ENCODE measurements around the gene SYDE2.
A peak's percentile ranks its signal among the peaks of the same experiment; 100 is the strongest.
"Not testable (repeated sequence)": the region's sequence is repeated elsewhere in the genome, so short reads cannot be mapped to it uniquely, and the experiment has no call there.

The SYDE2 gene

DNA sequence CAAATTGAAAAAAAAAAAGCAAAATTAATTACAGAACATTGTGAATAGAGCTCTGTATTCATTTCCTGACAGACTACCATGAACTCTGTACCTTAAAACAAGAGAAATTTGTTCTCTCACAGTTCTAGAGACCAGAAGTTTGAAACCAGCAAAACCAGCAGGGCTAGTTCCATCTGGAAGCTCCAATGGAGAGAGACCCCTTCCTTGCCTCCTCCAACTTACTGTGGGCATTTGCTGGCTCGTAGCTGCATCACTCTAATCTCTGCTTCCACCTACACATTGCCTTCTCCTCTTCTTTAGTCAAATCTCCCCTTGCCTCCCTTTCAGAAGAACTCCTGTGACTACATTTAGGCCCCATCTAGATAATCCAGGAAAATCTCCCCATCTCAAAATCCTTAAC lies 56.5 kb downstream of the SYDE2 start:
- Mint-ChIP-seq H3K27me3 (ENCODE audit: low read depth) (no peaks in the 10 kb centered on the region), H3K36me3 (ENCODE audit: low read depth) (no peaks in the 10 kb centered on the region), H3K4me1 (no peaks in the 10 kb centered on the region), H3K9me3 (no peaks in the 10 kb centered on the region), H3K27ac (no peak overlapping the region), H3K4me3 (no peak overlapping the region)
- TF ChIP-seq, protein P1, sequence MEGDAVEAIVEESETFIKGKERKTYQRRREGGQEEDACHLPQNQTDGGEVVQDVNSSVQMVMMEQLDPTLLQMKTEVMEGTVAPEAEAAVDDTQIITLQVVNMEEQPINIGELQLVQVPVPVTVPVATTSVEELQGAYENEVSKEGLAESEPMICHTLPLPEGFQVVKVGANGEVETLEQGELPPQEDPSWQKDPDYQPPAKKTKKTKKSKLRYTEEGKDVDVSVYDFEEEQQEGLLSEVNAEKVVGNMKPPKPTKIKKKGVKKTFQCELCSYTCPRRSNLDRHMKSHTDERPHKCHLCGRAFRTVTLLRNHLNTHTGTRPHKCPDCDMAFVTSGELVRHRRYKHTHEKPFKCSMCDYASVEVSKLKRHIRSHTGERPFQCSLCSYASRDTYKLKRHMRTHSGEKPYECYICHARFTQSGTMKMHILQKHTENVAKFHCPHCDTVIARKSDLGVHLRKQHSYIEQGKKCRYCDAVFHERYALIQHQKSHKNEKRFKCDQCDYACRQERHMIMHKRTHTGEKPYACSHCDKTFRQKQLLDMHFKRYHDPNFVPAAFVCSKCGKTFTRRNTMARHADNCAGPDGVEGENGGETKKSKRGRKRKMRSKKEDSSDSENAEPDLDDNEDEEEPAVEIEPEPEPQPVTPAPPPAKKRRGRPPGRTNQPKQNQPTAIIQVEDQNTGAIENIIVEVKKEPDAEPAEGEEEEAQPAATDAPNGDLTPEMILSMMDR (IDR thresholded peaks at IDR 0.05; ENCODE audit: unreplicated experiment in 3 of 3), result no peak

DNA sequence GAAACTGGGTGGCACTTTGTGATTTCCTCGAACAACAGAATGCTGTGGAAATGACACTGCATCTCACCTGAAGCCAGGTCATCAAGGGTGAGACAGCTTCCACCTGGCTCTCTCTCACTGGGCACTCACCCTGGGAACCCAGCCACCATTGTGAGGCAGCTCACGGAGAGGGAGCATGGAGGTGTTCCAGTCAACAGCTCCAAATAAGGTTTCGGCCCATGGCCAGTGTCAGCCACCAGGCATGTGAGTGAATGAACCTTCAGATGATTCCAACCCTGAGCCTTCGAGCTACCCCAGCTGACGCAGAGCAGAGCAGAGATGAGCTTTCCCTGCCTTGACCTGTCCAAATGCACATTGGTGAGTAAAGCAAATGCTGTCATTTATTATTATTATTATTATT lies 58.1 kb downstream of the SYDE2 start:
- Mint-ChIP-seq H3K27ac (no peak overlapping the region), H3K36me3 (ENCODE audit: low read depth) (no peaks in the 10 kb centered on the region), H3K27me3 (ENCODE audit: low read depth) (no peaks in the 10 kb centered on the region)

DNA sequence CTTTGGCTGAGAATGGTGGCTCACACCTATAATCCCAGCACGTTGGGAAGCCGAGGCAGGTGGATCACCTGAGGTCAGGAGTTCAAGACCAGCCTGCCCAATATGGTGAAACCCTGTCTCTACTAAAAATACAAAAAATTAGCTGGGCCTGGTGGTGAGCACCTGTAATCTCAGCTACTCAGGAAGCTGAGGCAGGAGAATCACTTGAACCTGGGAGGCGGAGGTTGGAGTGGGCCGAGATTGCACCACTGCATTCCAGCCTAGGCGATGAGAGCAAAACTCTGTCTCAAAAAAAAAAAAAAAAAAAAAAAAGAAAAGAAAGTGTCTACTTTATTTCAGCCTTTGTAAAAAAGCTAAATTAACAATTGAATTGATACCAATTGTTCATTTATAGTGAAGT lies 62.4 kb downstream of the SYDE2 start:
- H3K4me3 Mint-ChIP-seq; H3K27me3 Mint-ChIP-seq (ENCODE audit: low read depth); H3K27ac Mint-ChIP-seq; H3K4me1 Mint-ChIP-seq; H3K36me3 Mint-ChIP-seq (ENCODE audit: low read depth); H3K9me3 Mint-ChIP-seq: not testable (repeated sequence)

More for the DNA sequence above, 58.1 kb downstream of the SYDE2 start:
- no peak overlapping the region for H3K4me3 Mint-ChIP-seq
- TF ChIP-seq, protein P1 (IDR thresholded peaks at IDR 0.05; ENCODE audit: unreplicated experiment in 3 of 3), result no peak
- peaks cover 1% of the 10 kb centered on the region for H3K4me1 Mint-ChIP-seq
- no peaks in the 10 kb centered on the region for H3K9me3 Mint-ChIP-seq

DNA sequence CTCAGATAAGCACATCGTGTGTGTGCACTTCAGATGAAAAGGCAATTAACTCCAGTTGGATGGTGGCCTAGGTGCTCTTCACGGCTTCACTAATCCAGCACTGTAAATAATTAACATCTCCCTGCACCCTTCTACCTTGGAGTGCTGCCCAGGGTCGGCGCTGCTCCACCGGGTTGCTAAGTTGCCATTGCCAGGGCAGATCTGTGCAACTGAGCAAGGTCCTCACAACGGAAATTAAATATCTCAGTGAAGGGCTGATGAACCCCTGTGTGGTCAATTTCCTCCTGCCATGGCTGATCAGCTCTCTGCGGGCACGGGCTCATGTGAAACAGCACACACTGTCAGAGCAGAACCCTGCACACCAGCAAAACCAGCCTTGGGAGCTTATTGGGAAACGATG lies 63.2 kb downstream of the SYDE2 start:
- no peak overlapping the region for H3K4me3 Mint-ChIP-seq
- H3K36me3 Mint-ChIP-seq (ENCODE audit: low read depth), result no peaks in the 10 kb centered on the region
- no peaks in the 10 kb centered on the region for H3K27me3 Mint-ChIP-seq (ENCODE audit: low read depth)
- peaks cover 4% of the 10 kb centered on the region for H3K4me1 Mint-ChIP-seq
- peak overlapping the region; percentile 69 to 77 (median 76) for H3K27ac Mint-ChIP-seq
- no peaks in the 10 kb centered on the region for H3K9me3 Mint-ChIP-seq
- TF ChIP-seq, protein P1 (IDR thresholded peaks at IDR 0.05; ENCODE audit: unreplicated experiment in 3 of 3), result no peak

DNA sequence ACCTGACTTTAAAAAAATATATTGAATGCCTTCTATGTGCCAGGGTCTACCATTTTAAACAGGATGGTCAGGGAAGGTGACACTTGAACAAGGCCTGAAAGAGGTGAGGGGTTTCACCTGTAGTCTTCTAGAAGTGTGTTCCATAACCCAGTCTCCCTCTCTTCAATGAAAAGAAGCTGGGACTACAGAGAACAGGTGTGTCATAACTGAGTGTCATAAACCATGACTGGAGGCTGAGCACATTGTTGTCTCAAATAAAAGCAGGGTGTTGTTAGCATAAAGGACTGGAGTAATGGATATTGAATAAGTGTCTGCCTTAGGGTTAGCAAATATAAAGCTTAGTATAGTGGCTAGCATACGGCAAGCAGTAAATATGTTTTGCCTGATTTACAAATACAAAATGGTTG lies 65.4 kb downstream of the SYDE2 start:
- peaks cover 4% of the 10 kb centered on the region for H3K4me1 Mint-ChIP-seq
- H3K27ac Mint-ChIP-seq, result no peak overlapping the region
- no peaks in the 10 kb centered on the region for H3K9me3 Mint-ChIP-seq

DNA sequence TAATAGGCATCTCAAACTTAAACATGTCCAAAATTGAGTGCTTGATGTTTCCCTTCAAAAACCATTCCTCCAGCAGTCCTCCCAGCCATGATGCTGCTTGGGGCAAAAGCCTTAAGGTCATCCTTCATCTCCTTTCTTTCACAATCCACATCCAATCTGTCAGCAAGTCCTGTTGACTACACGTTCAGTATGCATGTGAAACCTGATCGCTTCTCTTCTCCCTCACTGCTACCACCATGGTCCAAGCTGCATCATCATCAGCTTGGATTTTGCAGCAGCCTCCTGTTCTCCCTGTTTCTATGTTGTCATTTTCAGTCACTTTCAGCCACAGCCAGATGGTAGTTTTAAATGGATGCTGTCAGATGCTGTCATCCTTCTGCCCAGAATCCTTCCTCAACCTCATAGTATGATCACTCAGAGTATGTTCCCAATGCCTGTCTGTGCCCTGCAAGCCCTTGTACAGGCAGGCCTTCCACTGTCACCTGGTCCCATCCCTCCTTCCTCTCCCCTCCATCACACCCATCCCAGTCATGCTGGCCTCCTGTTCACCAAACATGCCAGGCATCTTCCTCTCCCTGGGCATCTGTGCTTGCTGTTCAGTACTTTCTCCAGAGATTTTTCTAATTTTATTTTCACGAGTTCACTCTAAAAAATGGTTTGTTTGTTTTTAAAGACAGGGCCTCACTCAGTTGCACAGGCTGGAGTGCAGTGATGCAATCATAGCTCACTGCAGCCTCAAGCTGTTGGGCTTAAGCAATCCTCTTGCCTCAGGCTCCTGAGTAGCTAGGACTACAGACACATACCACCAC lies 66.0 kb downstream of the SYDE2 start:
- Mint-ChIP-seq H3K9me3 (no peaks in the 10 kb centered on the region), H3K4me1 (peaks cover 4% of the 10 kb centered on the region), H3K36me3 (ENCODE audit: low read depth) (no peaks in the 10 kb centered on the region), H3K27me3 (ENCODE audit: low read depth) (no peaks in the 10 kb centered on the region), H3K4me3 (no peak overlapping the region), H3K27ac (no peak overlapping the region)
- TF ChIP-seq, protein P1 (IDR thresholded peaks at IDR 0.05; ENCODE audit: unreplicated experiment in 3 of 3), result no peak

More for the DNA sequence above, 65.4 kb downstream of the SYDE2 start:
- H3K4me3 Mint-ChIP-seq, result no peak overlapping the region
- H3K27me3 Mint-ChIP-seq (ENCODE audit: low read depth), result no peaks in the 10 kb centered on the region
- H3K36me3 Mint-ChIP-seq (ENCODE audit: low read depth), result no peaks in the 10 kb centered on the region
- TF ChIP-seq, protein P1 (IDR thresholded peaks at IDR 0.05; ENCODE audit: unreplicated experiment in 3 of 3), result no peak

Data from nephron (organoid).